NB4 (cell line): ENCODE measurements around the gene SSTR4.

Experiments
- POLR2A ChIP-seq: IDR thresholded peaks from 2 replicates; pipeline ENCODE4 v1.6.1; 2011; ENCODE audit warnings: mild to moderate bottlenecking; ENCODE audit not compliant: insufficient read length; ENCODE audit errors: extremely low read depth
- TF ChIP-seq, protein P1 (sequence below): IDR thresholded peaks from one replicate; pipeline ENCODE4 v1.5.1; 2012; ENCODE audit warnings: low read depth, low read length
- TF ChIP-seq, protein P2 (sequence below): IDR thresholded peaks from 2 replicates; pipeline ENCODE4 v1.6.1; 2011; ENCODE audit warnings: low read depth, low read length

DNA sequence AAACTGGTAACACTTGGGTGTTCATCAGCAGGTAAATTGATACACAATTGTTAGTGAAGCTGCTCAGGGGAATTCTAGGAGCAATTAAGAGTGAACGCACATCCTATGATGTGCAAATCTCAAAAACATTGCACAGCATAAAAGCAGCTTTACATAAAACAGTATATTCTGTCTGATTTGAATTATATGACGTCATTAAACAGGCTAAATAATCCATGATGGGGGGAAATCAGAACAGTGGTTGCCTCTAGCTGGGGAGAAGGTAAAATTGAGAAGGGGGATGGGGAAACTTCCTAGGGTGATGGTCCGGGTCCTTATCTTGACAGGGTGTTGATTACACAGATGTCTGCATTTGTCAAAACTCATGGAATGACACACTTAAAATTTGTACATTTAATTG, 31.7 kb downstream of the SSTR4 start:
- TF ChIP-seq, protein P1, sequence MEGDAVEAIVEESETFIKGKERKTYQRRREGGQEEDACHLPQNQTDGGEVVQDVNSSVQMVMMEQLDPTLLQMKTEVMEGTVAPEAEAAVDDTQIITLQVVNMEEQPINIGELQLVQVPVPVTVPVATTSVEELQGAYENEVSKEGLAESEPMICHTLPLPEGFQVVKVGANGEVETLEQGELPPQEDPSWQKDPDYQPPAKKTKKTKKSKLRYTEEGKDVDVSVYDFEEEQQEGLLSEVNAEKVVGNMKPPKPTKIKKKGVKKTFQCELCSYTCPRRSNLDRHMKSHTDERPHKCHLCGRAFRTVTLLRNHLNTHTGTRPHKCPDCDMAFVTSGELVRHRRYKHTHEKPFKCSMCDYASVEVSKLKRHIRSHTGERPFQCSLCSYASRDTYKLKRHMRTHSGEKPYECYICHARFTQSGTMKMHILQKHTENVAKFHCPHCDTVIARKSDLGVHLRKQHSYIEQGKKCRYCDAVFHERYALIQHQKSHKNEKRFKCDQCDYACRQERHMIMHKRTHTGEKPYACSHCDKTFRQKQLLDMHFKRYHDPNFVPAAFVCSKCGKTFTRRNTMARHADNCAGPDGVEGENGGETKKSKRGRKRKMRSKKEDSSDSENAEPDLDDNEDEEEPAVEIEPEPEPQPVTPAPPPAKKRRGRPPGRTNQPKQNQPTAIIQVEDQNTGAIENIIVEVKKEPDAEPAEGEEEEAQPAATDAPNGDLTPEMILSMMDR = no peak
- no peak for TF ChIP-seq POLR2A
- TF ChIP-seq, protein P2, sequence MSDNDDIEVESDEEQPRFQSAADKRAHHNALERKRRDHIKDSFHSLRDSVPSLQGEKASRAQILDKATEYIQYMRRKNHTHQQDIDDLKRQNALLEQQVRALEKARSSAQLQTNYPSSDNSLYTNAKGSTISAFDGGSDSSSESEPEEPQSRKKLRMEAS = no peak
